ENCODE results near the gene HIPK2. TPM values are rescaled to one million over a fixed set of nuclear protein-coding genes. Genes with fewer than 3 reads are reported as not detected.

The HIPK2 gene
- total RNA-seq, 6 experiments from 2014 or later: 48.5 to 68.0 (median 59.6) TPM

DNA sequence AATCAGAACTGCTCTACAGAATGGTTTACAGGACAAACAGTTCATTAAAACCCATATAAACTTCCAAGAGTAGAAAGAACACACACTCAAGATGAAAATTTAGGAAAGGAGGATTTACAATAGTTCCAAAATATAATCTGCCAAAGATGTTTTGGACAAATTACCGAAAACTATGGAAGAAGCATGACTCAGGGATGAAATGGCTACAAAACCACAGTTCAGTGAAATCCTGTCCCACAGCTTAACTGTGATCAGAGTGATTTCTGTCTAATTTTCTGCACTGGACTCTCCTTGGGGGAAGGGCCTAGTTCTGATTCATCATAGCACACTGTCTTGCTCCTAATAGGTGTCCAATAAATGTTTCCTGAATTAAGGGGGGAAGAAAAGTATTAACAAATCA lies 82.2 kb downstream of the HIPK2 start:
- H3K27ac ChIP-seq: no peak overlapping the region
- 80% methylated on average over 1 of the region's 1 CpG for WGBS (ENCODE audit: insufficient coverage, low coverage, low lambda C conversion rate, missing lambda C conversion rate)

DNA sequence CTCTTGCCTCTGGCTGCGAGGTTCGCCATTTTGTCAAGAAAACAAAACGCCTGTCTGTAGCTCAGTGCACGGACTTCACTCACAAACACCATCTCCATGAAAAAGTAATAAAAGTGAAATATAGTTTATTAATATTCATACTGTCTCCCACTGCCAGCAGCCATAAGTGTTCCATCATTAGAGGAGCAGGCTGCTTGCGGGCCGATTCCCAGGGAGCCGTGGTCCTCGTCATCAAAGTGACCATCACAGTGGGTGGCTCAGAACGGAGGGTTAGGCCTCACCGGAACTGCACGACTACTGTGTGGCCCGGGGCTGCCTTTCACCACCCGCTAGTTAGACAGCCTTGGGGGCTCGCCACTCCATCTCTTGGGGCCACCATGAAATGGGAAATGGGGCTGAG lies 82.7 kb downstream of the HIPK2 start:
- intact Hi-C loops (cut with DNase I): no loop called here
- no peaks in the 10 kb centered on the region for H3K27me3 ChIP-seq
- H3K9me3 ChIP-seq: no peaks in the 10 kb centered on the region
- peaks cover 0 to 28% (median 10%) of the 10 kb centered on the region in 4 donors for H3K4me1 ChIP-seq
- DNase-seq: no peak
- H3K36me3 ChIP-seq: peaks cover 0 to 8% (median 0%) of the 10 kb centered on the region in 4 donors
- no peak overlapping the region for H3K4me3 ChIP-seq
- TF ChIP-seq POLR2A (IDR thresholded peaks at IDR 0.05): no peak
- TF ChIP-seq, protein P1, sequence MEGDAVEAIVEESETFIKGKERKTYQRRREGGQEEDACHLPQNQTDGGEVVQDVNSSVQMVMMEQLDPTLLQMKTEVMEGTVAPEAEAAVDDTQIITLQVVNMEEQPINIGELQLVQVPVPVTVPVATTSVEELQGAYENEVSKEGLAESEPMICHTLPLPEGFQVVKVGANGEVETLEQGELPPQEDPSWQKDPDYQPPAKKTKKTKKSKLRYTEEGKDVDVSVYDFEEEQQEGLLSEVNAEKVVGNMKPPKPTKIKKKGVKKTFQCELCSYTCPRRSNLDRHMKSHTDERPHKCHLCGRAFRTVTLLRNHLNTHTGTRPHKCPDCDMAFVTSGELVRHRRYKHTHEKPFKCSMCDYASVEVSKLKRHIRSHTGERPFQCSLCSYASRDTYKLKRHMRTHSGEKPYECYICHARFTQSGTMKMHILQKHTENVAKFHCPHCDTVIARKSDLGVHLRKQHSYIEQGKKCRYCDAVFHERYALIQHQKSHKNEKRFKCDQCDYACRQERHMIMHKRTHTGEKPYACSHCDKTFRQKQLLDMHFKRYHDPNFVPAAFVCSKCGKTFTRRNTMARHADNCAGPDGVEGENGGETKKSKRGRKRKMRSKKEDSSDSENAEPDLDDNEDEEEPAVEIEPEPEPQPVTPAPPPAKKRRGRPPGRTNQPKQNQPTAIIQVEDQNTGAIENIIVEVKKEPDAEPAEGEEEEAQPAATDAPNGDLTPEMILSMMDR (IDR thresholded peaks at IDR 0.05): no peak
- WGBS (ENCODE audit: insufficient coverage, low coverage, low lambda C conversion rate, missing lambda C conversion rate): 79% methylated on average over 7 of the region's 14 CpGs
- no peak overlapping the region for H3K27ac ChIP-seq
- ATAC-seq: no peak

More for the DNA sequence above, 82.2 kb downstream of the HIPK2 start:
- no peaks in the 10 kb centered on the region for H3K9me3 ChIP-seq
- ATAC-seq (no peak), DNase-seq (no peak)
- intact Hi-C loops (cut with DNase I): no loop called here
- peaks cover 0 to 24% (median 7%) of the 10 kb centered on the region in 4 donors for H3K4me1 ChIP-seq
- no peaks in the 10 kb centered on the region for H3K27me3 ChIP-seq
- H3K36me3 ChIP-seq: peaks cover 0 to 8% (median 0%) of the 10 kb centered on the region in 4 donors
- no peak overlapping the region for H3K4me3 ChIP-seq
- TF ChIP-seq, protein P1 (IDR thresholded peaks at IDR 0.05): no peak
- no peak for TF ChIP-seq POLR2A (IDR thresholded peaks at IDR 0.05)

DNA sequence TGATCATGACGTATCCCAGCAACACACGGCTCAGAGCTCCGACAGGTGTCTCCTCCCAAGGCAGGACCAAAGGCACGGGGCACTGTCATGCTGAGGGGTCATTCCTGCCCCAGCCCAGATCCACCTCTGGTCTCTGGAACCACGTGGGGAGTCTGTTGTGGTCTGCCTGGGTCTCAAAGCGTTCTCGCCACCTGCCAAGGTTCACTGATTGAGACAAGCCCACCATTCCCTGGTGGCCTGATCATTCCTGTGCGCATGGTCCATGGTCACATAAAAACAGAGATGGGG lies 83.5 kb downstream of the HIPK2 start:
- DNase-seq (no peak), ATAC-seq (no peak)
- intact Hi-C loops (cut with DNase I): no loop called here
- no peaks in the 10 kb centered on the region for H3K27me3 ChIP-seq
- WGBS (ENCODE audit: insufficient coverage, low coverage, low lambda C conversion rate, missing lambda C conversion rate): 88% methylated on average over 3 of the region's 8 CpGs
- no peak overlapping the region for H3K27ac ChIP-seq
- peaks cover 0 to 8% (median 0%) of the 10 kb centered on the region in 4 donors for H3K36me3 ChIP-seq
- H3K4me1 ChIP-seq: peaks cover 0 to 28% (median 11%) of the 10 kb centered on the region in 4 donors
- H3K4me3 ChIP-seq: no peak overlapping the region
- TF ChIP-seq, protein P1 (IDR thresholded peaks at IDR 0.05): no peak
- no peak for TF ChIP-seq POLR2A (IDR thresholded peaks at IDR 0.05)
- no peaks in the 10 kb centered on the region for H3K9me3 ChIP-seq

DNA sequence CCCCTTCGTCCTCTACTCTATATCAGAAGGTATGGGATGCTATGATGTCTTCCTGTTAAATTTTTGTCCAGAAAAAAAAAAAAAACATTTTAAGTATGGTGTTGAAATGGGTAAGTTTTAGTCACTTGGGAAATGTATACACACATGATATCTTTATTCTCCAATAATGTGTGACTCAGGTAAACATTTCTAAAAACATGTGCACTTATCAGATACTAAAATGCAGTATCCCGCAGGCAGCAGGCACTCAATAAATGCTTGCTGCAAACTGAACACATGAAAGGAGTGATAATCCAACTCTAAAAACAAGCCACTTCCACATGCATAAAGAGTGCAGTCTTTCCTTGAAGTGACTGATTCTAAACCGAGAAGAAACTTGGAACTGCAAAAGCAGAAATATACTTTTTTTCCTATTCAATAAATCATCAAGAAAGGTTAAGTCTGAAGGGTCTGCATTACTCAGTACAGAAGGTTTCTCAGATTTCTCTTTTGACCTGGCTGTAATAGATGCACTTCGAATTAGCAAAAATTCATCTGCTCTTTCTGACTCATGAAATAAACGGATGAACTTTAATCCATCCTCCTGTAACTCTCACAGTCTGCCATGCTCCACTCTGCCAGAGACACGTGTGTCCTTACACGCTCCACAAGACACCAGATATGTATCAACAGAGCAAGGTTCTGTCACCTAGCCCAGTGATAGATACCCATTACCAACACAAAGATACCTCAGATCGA lies 84.0 kb downstream of the HIPK2 start:
- ATAC-seq: peak in 1 of 4 donors; percentile 39
- Histone ChIP-seq H3K36me3 (peaks cover 0 to 8% (median 0%) of the 10 kb centered on the region in 4 donors), H3K27ac (no peak overlapping the region), H3K4me3 (no peak overlapping the region), H3K27me3 (no peaks in the 10 kb centered on the region), H3K9me3 (no peaks in the 10 kb centered on the region), H3K4me1 (peaks cover 0 to 28% (median 11%) of the 10 kb centered on the region in 4 donors)
- 56% methylated on average over 8 of the region's 8 CpGs for WGBS (ENCODE audit: insufficient coverage, low coverage, low lambda C conversion rate, missing lambda C conversion rate)
- intact Hi-C loops (cut with DNase I): no loop called here
- TF ChIP-seq, protein P1 (IDR thresholded peaks at IDR 0.05): no peak
- TF ChIP-seq POLR2A (IDR thresholded peaks at IDR 0.05): no peak
- DNase-seq: no peak
